Nephron progenitor cell (in vitro differentiated cells): ENCODE data around the gene UMAD1.

Source experiments
- DNase-seq: peaks from one replicate; pipeline ENCODE4 v3.0.0; 2021
- H3K27ac Mint-ChIP-seq: 2 replicates; pipeline ENCODE4 v1.8.0; 2021; ENCODE audit warnings: mild to moderate bottlenecking, moderate library complexity, mixed read lengths
- H3K27me3 Mint-ChIP-seq: 2 replicates; pipeline ENCODE4 v1.8.0; 2021; ENCODE audit warnings: mild to moderate bottlenecking, low read depth, mixed read lengths; ENCODE audit not compliant: poor library complexity
- H3K36me3 Mint-ChIP-seq: 2 replicates; pipeline ENCODE4 v1.8.0; 2021; ENCODE audit warnings: low read depth, mixed read lengths
- H3K4me1 Mint-ChIP-seq: 2 replicates; pipeline ENCODE4 v1.8.0; 2021; ENCODE audit warnings: mixed read lengths
- H3K4me3 Mint-ChIP-seq: 2 replicates; pipeline ENCODE4 v1.8.0; 2021; ENCODE audit warnings: mild to moderate bottlenecking, moderate library complexity, mixed read lengths
- H3K9me3 Mint-ChIP-seq: 2 replicates; pipeline ENCODE4 v1.8.0; 2021; ENCODE audit warnings: mild to moderate bottlenecking, moderate library complexity, mixed read lengths
- TF ChIP-seq, protein P1 (sequence below): fragments of 200-600 bp; sonication (generic); IDR thresholded peaks from 2 replicates; pipeline ENCODE4 v1.5.0; 2021; ENCODE audit warnings: antibody characterized with exemption

UMAD1 gene

GRCh38 chr7:7681191-7681935, 40.8 kb downstream of the UMAD1 start:
- no peak overlapping the region for H3K27ac Mint-ChIP-seq
- no peak for DNase-seq
- H3K4me3 Mint-ChIP-seq, result no peak overlapping the region
- H3K36me3 Mint-ChIP-seq, result peaks cover 11% of the 10 kb centered on the region
- no peaks in the 10 kb centered on the region for H3K27me3 Mint-ChIP-seq
- TF ChIP-seq, protein P1, sequence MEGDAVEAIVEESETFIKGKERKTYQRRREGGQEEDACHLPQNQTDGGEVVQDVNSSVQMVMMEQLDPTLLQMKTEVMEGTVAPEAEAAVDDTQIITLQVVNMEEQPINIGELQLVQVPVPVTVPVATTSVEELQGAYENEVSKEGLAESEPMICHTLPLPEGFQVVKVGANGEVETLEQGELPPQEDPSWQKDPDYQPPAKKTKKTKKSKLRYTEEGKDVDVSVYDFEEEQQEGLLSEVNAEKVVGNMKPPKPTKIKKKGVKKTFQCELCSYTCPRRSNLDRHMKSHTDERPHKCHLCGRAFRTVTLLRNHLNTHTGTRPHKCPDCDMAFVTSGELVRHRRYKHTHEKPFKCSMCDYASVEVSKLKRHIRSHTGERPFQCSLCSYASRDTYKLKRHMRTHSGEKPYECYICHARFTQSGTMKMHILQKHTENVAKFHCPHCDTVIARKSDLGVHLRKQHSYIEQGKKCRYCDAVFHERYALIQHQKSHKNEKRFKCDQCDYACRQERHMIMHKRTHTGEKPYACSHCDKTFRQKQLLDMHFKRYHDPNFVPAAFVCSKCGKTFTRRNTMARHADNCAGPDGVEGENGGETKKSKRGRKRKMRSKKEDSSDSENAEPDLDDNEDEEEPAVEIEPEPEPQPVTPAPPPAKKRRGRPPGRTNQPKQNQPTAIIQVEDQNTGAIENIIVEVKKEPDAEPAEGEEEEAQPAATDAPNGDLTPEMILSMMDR, result peak; percentile 30
- peaks cover 5% of the 10 kb centered on the region for H3K9me3 Mint-ChIP-seq
- no peaks in the 10 kb centered on the region for H3K4me1 Mint-ChIP-seq

GRCh38 chr7:7681936-7682329, 41.4 kb downstream of the UMAD1 start:
- H3K27ac Mint-ChIP-seq, result no peak overlapping the region
- peaks cover 5% of the 10 kb centered on the region for H3K9me3 Mint-ChIP-seq
- TF ChIP-seq, protein P1, result no peak
- H3K27me3 Mint-ChIP-seq, result no peaks in the 10 kb centered on the region
- DNase-seq, result no peak
- no peak overlapping the region for H3K4me3 Mint-ChIP-seq
- H3K4me1 Mint-ChIP-seq, result no peaks in the 10 kb centered on the region
- H3K36me3 Mint-ChIP-seq, result peaks cover 11% of the 10 kb centered on the region

- no peak overlapping the region for H3K27ac Mint-ChIP-seq
- no peaks in the 10 kb centered on the region for H3K4me1 Mint-ChIP-seq
- no peaks in the 10 kb centered on the region for H3K27me3 Mint-ChIP-seq
- DNase-seq, result no peak
- peaks cover 3% of the 10 kb centered on the region for H3K36me3 Mint-ChIP-seq
- TF ChIP-seq, protein P1, result no peak
- H3K4me3 Mint-ChIP-seq, result no peak overlapping the region
- peaks cover 3% of the 10 kb centered on the region for H3K9me3 Mint-ChIP-seq
Measured at GRCh38 chr7:7682861-7683260, 42.3 kb downstream of the UMAD1 start.

DNA sequence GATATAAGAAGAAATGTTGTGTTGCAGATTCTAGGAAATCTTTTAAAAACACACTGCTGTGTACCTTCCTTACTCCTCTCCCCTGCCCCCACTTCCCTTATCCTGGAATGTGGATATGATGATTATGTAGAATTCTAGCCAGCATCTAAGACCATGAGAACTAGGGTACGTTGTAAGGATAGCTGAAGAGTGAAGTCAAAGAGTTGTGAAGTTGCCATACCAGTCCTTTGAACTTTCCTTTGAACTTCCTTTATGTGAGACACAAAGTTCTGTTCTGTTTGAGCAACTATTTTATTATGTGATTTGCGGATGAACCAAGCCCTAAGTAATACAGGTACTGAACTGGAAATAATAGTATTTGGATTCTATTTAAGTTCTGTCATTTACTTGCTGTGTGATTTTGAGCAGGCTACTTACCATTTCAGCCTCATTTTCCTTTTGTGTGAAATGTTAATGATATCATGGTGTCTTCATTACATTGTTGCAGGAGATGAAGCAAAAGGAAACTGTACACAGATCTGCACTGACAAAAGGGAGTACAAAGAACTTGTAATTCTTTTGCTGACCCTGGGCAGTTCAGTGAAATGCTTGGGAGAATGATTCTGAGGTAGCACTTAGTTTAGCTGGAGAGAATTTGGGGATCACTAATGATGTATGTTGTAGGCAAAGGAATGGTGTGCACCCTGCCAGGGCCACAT, 46.4 kb downstream of the UMAD1 start:
- H3K4me1 Mint-ChIP-seq, result no peaks in the 10 kb centered on the region
- H3K27me3 Mint-ChIP-seq, result no peaks in the 10 kb centered on the region
- DNase-seq, result no peak
- H3K27ac Mint-ChIP-seq, result no peak overlapping the region
- no peak overlapping the region for H3K4me3 Mint-ChIP-seq
- no peaks in the 10 kb centered on the region for H3K36me3 Mint-ChIP-seq
- TF ChIP-seq, protein P1, result no peak
- no peaks in the 10 kb centered on the region for H3K9me3 Mint-ChIP-seq

GRCh38 chr7:7687800-7688199, 47.2 kb downstream of the UMAD1 start:
- no peaks in the 10 kb centered on the region for H3K4me1 Mint-ChIP-seq
- H3K27me3 Mint-ChIP-seq, result no peaks in the 10 kb centered on the region
- no peaks in the 10 kb centered on the region for H3K36me3 Mint-ChIP-seq
- no peak for DNase-seq
- TF ChIP-seq, protein P1, result no peak
- no peak overlapping the region for H3K27ac Mint-ChIP-seq
- H3K9me3 Mint-ChIP-seq, result no peaks in the 10 kb centered on the region
- H3K4me3 Mint-ChIP-seq, result no peak overlapping the region

- DNase-seq, result no peak
- no peaks in the 10 kb centered on the region for H3K27me3 Mint-ChIP-seq
- TF ChIP-seq, protein P1, result no peak
- H3K4me1 Mint-ChIP-seq, result no peaks in the 10 kb centered on the region
- H3K27ac Mint-ChIP-seq, result no peak overlapping the region
- H3K36me3 Mint-ChIP-seq, result no peaks in the 10 kb centered on the region
- no peak overlapping the region for H3K4me3 Mint-ChIP-seq
- no peaks in the 10 kb centered on the region for H3K9me3 Mint-ChIP-seq
Measured at GRCh38 chr7:7688310-7688709, 47.8 kb downstream of the UMAD1 start.
